Measurements from ENCODE around the gene SNAP47. TPM values are rescaled to one million over a fixed set of nuclear protein-coding genes. Genes with fewer than 3 reads are reported as not detected.
"Not testable (repeated sequence)": the region's sequence is repeated elsewhere in the genome, so short reads cannot be mapped to it uniquely, and the experiment has no call there.

Gene SNAP47
- total RNA-seq, result 10 to 100 TPM; 29.0 to 29.2 TPM

GRCh38 chr1:227734856-227735538, at the start of gene SNAP47, which contains the start of gene JMJD4:
SNAP47 (plus strand) TSS chr1:227735435; CDS start chr1:227747737, 12,302 bp downstream.
JMJD4 (minus strand) TSS chr1:227735302; CDS start chr1:227735273, 29 bp downstream.
- peak within 1 kb of the TSS; percentile 96 for H3K27ac Mint-ChIP-seq
- ATAC-seq (ENCODE audit: low read depth) (peak; percentile 94), DNase-seq (peak; percentile 98)
- peaks cover 16% of the 10 kb centered on the region for H3K4me1 Mint-ChIP-seq
- POLR2A ChIA-PET, result interaction anchor here (0.9 kb wide), 1 partner anchor 53 kb away, joined by 3 read pairs; no protein-coding TSS in a partner anchor
- H3K36me3 Mint-ChIP-seq, result peaks cover 1% of the 10 kb centered on the region
- H3K4me3 Mint-ChIP-seq, result peak within 1 kb of the TSS; percentile 97
- H3K27me3 Mint-ChIP-seq, result no peaks in the 10 kb centered on the region
- H3K9me3 Mint-ChIP-seq, result no peaks in the 10 kb centered on the region

GRCh38 chr1:227685807-227686206, 49.4 kb upstream of the SNAP47 start:
- POLR2A ChIA-PET, result no interaction called here
- H3K4me3 Mint-ChIP-seq, result no peak overlapping the region
- H3K9me3 Mint-ChIP-seq, result peaks cover 34% of the 10 kb centered on the region
- ATAC-seq (ENCODE audit: low read depth) (no peak), DNase-seq (no peak)
- H3K27ac Mint-ChIP-seq, result no peak overlapping the region
- H3K4me1 Mint-ChIP-seq, result no peaks in the 10 kb centered on the region
- no peaks in the 10 kb centered on the region for H3K36me3 Mint-ChIP-seq
- no peaks in the 10 kb centered on the region for H3K27me3 Mint-ChIP-seq

DNA sequence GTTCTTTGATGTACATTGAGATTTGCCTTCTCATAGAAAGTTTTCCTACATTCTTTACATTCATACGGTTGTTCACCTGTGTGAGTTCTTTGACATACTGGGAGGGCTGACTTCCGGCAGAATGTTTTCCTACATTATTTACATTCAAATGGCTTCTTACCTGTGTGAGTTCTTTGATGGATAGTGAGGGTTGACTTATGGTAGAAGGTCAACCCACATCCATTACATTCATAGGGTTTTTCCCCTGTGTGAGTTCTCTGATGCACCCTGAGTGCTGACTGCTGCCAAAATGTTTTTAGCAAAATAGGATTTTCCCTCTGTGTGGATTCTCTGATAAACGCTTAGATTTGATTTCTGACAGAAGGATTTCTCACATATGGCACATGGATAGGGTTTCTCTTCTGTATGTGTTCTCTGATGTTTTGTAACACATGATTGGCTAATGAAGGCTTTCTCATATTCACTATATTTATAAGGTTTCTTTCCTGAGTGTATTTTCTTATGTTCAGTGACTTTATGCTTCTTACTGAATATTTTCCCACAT, 37.8 kb upstream of the SNAP47 start:
- ATAC-seq (ENCODE audit: low read depth) (no peak), DNase-seq (no peak)
- Mint-ChIP-seq H3K4me3 (no peak overlapping the region), H3K4me1 (no peaks in the 10 kb centered on the region), H3K36me3 (peaks cover 1% of the 10 kb centered on the region), H3K9me3 (peaks cover 30% of the 10 kb centered on the region), H3K27ac (no peak overlapping the region), H3K27me3 (peaks cover 3% of the 10 kb centered on the region)
- POLR2A ChIA-PET, result no interaction called here

DNA sequence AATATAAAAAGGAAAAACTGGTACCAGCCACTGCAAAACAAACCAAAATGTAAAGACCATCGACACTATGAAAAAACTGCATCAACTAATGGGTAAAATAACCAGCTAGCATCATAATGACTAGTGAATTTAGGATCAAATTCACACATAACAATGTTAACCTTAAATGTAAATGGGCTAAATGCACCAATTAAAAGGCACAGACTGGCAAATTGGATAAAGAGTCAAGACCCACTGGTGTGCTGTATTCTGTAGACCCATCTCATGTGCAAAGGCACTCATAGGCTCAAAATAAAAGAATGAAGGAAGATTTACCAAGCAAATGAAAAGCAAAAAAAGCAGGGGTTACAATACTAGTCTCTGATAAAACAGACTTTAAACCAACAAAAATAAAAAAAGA, 33.6 kb upstream of the SNAP47 start:
- H3K4me1 Mint-ChIP-seq; H3K36me3 Mint-ChIP-seq; H3K27me3 Mint-ChIP-seq; H3K4me3 Mint-ChIP-seq; DNase-seq; H3K27ac Mint-ChIP-seq; ATAC-seq (ENCODE audit: low read depth); POLR2A ChIA-PET: not testable (repeated sequence)
- peaks cover 35% of the 10 kb centered on the region for H3K9me3 Mint-ChIP-seq

- Mint-ChIP-seq H3K9me3 (peaks cover 24% of the 10 kb centered on the region), H3K27me3 (peaks cover under 1% of the 10 kb centered on the region), H3K4me3 (peak overlapping the region; percentile 29), H3K4me1 (peaks cover 8% of the 10 kb centered on the region), H3K36me3 (peaks cover 4% of the 10 kb centered on the region), H3K27ac (no peak overlapping the region)
- POLR2A ChIA-PET, result no interaction called here
- ATAC-seq (ENCODE audit: low read depth), result no peak
- DNase-seq, result no peak
These were observed 27.4 kb upstream of the SNAP47 start for GRCh38 chr1:227707846-227708245.

GRCh38 chr1:227709451-227709850, 25.8 kb upstream of the SNAP47 start:
- ATAC-seq (ENCODE audit: low read depth) (no peak), DNase-seq (no peak)
- Mint-ChIP-seq H3K27ac (no peak overlapping the region), H3K9me3 (peaks cover 26% of the 10 kb centered on the region), H3K4me1 (peaks cover 8% of the 10 kb centered on the region), H3K27me3 (no peaks in the 10 kb centered on the region), H3K36me3 (peaks cover 4% of the 10 kb centered on the region), H3K4me3 (no peak overlapping the region)
- POLR2A ChIA-PET, result no interaction called here

GRCh38 chr1:227710474-227710873, 24.8 kb upstream of the SNAP47 start:
- ATAC-seq (ENCODE audit: low read depth); H3K4me1 Mint-ChIP-seq; H3K27ac Mint-ChIP-seq; H3K27me3 Mint-ChIP-seq; DNase-seq; H3K36me3 Mint-ChIP-seq; H3K4me3 Mint-ChIP-seq; POLR2A ChIA-PET: not testable (repeated sequence)
- H3K9me3 Mint-ChIP-seq, result peaks cover 34% of the 10 kb centered on the region

GRCh38 chr1:227712648-227713047, 22.6 kb upstream of the SNAP47 start:
- peaks cover 47% of the 10 kb centered on the region for H3K9me3 Mint-ChIP-seq
- ATAC-seq (ENCODE audit: low read depth), result no peak
- POLR2A ChIA-PET, result no interaction called here

DNA sequence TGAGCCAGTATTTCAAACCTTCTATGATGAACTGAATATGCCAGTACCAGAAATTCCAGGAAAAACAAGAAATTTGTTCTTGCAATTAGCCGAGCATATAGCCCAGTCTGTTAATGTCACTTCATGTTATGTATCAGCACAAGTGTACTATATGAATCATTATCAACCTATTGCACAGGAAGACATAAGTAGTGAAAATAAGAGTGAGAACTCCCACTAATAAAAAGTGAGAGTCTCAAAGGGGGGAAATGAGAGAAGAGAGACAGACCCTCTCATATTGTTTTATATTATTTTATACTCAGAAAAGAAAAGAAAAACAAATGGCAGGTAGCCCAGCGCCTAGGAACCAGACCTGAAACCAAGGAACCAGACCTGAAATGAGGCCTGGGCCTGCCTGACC, 16.3 kb upstream of the SNAP47 start:
- Mint-ChIP-seq H3K4me1 (peaks cover 1% of the 10 kb centered on the region), H3K9me3 (peaks cover 60% of the 10 kb centered on the region), H3K27ac (no peak overlapping the region), H3K4me3 (no peak overlapping the region), H3K36me3 (peaks cover 11% of the 10 kb centered on the region), H3K27me3 (no peaks in the 10 kb centered on the region)
- POLR2A ChIA-PET, result no interaction called here
- ATAC-seq (ENCODE audit: low read depth) (no peak), DNase-seq (no peak)

More at GRCh38 chr1:227712648-227713047, 22.6 kb upstream of the SNAP47 start:
- peaks cover 6% of the 10 kb centered on the region for H3K4me1 Mint-ChIP-seq
- no peak overlapping the region for H3K4me3 Mint-ChIP-seq
- no peak overlapping the region for H3K27ac Mint-ChIP-seq
- DNase-seq, result no peak
- no peaks in the 10 kb centered on the region for H3K27me3 Mint-ChIP-seq
- peaks cover 4% of the 10 kb centered on the region for H3K36me3 Mint-ChIP-seq

GRCh38 chr1:227723474-227723873, 11.8 kb upstream of the SNAP47 start:
- POLR2A ChIA-PET, result no interaction called here
- Mint-ChIP-seq H3K27me3 (peaks cover 22% of the 10 kb centered on the region), H3K4me1 (peaks cover 2% of the 10 kb centered on the region), H3K4me3 (no peak overlapping the region), H3K27ac (peak overlapping the region; percentile 47), H3K9me3 (peaks cover 33% of the 10 kb centered on the region), H3K36me3 (peaks cover 12% of the 10 kb centered on the region)
- ATAC-seq (ENCODE audit: low read depth) (no peak), DNase-seq (no peak)

- Mint-ChIP-seq H3K27ac (no peak overlapping the region), H3K9me3 (peaks cover 28% of the 10 kb centered on the region), H3K4me3 (no peak overlapping the region), H3K27me3 (peaks cover 22% of the 10 kb centered on the region), H3K36me3 (peaks cover 12% of the 10 kb centered on the region), H3K4me1 (peaks cover 4% of the 10 kb centered on the region)
- POLR2A ChIA-PET, result no interaction called here
- no peak for DNase-seq
- ATAC-seq (ENCODE audit: low read depth), result no peak
These were observed 10.2 kb upstream of the SNAP47 start for GRCh38 chr1:227725046-227725445.

- Mint-ChIP-seq H3K9me3 (peaks cover 17% of the 10 kb centered on the region), H3K36me3 (peaks cover 12% of the 10 kb centered on the region), H3K4me1 (peaks cover 4% of the 10 kb centered on the region), H3K4me3 (no peak overlapping the region), H3K27ac (no peak overlapping the region), H3K27me3 (peaks cover 22% of the 10 kb centered on the region)
- POLR2A ChIA-PET, result no interaction called here
- no peak for ATAC-seq (ENCODE audit: low read depth)
- DNase-seq, result no peak
These were observed 8.9 kb upstream of the SNAP47 start for GRCh38 chr1:227726318-227726717.

DNA sequence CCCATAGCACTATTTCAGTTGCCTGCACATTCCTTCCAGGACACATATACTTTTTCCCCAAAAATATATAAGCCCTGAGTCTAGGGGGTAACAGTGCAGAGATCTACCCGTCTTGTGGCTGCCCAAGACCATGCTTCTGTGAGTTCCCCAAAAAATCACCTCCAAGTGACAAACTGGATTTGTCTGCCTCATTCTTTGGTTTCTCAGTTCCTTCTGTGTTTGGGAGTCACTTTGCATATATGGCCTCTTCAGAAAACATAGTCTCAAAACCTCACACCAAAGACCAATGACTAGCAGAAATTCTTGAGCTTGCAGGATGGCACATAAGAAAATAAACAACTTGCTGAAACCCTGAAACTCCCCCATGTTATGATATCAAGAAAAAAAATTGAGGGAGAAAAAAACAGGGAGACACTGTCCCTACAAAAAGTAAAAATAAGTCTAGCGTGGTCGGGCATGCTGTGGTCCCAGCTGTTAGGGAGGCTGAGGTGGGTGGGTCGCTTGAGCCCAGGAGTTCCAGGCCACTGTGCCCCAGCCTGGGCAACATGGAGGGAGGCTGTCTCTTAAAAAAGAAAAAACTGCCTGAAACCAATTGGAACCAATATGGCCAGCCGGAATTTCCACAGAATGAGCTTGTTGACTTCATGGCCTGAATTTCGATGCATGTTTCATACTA, 8.2 kb upstream of the SNAP47 start:
- peaks cover 4% of the 10 kb centered on the region for H3K4me1 Mint-ChIP-seq
- no peak overlapping the region for H3K27ac Mint-ChIP-seq
- H3K36me3 Mint-ChIP-seq, result peaks cover 9% of the 10 kb centered on the region
- POLR2A ChIA-PET, result interaction anchor here (0.7 kb wide), 1 partner anchor 161 kb away, joined by 3 read pairs; no protein-coding TSS in a partner anchor
- DNase-seq, result no peak
- peaks cover 22% of the 10 kb centered on the region for H3K27me3 Mint-ChIP-seq
- H3K4me3 Mint-ChIP-seq, result no peak overlapping the region
- peaks cover 14% of the 10 kb centered on the region for H3K9me3 Mint-ChIP-seq
- ATAC-seq (ENCODE audit: low read depth), result no peak

Data from activated naive CD8-positive, alpha-beta T cell treated with anti-CD3 and anti-CD28 coated beads, Interleukin-2, amount 10 ng/mL, durations not matched to agents 7 days and 5 days (primary cell).